Cardiac fibroblast (primary cell): Measurements from ENCODE around the gene ITSN1.
A peak's percentile ranks its signal among the peaks of the same experiment; 100 is the strongest.

Experiments used
- DNase-seq, 2 donors: peaks; one replicate each; pipeline versions ENCODE4 v3.0.0 to v3.0.0-alpha.2; 2010; ENCODE audit warnings: low read depth in 2 of 2
- H3K4me3 ChIP-seq, 2 donors: replicated peaks in 1 of 2; 1 replicate in 1 of 2; 2 replicates in 1 of 2; pipeline ENCODE4 v1.5.1; 2011; ENCODE audit warnings: low read depth in 2 of 2, low read length in 2 of 2, mild to moderate bottlenecking in 2 of 2, moderate library complexity in 1 of 2
- CTCF ChIP-seq: IDR thresholded peaks from one replicate; pipeline ENCODE4 v1.5.1; 2011; ENCODE audit warnings: low read depth, mild to moderate bottlenecking, low read length, inconsistent platforms

ITSN1 gene

DNA sequence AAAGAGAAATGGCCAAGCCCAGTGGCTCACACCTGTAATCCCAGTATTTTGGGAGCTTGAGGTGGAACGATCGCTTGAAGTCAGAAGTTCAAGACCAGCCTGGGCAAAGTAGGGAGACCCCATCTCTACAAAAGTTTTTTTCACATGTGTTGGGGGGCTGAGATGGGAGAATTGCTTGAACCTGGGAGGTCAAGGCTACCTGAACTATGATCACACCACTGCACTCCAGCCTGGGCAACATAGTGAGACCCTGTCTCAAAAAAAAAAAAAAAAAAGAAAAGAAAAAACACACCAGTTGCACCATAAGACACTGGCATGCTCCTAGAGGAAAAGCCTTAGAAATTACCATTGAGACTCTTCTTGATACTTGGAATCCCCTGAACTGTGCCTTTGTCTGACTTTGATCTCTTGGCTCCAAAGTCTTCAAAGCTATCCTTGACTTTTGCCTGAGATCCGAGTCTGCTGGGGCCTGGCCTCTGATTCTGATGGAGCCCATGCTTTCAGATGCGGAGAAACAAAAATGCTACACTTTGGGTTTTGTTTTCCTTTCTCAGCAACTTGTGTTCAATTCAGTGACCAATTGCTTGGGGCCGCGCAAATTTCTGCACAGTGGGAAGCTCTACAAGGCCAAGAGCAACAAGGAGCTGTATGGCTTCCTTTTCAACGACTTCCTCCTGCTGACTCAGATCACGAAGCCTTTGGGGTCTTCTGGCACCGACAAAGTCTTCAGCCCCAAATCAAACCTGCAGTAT is 239.6 kb downstream of the ITSN1 start:
- no peak for TF ChIP-seq CTCF
- no peak for DNase-seq
- H3K4me3 ChIP-seq, result no peak overlapping the region

DNA sequence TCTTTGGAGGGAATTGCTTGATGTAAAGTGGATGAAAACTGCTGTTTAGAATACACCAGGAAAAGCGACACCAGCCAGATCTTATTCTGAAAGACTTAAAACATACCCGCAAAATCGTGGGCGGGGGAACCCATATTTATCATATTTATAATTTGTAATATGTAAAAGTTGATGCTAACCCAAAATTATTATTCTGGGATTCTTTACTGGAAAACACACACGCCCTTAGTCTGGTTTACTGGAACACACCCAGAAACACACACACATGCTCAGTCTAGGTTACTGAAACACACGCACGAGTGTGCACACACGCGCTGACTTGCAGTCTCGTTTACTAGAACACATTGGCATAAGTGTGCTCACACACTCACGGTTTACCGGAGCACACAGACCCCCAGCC is 240.8 kb downstream of the ITSN1 start:
- H3K4me3 ChIP-seq, result no peak overlapping the region
- DNase-seq, result no peak
- no peak for TF ChIP-seq CTCF

DNA sequence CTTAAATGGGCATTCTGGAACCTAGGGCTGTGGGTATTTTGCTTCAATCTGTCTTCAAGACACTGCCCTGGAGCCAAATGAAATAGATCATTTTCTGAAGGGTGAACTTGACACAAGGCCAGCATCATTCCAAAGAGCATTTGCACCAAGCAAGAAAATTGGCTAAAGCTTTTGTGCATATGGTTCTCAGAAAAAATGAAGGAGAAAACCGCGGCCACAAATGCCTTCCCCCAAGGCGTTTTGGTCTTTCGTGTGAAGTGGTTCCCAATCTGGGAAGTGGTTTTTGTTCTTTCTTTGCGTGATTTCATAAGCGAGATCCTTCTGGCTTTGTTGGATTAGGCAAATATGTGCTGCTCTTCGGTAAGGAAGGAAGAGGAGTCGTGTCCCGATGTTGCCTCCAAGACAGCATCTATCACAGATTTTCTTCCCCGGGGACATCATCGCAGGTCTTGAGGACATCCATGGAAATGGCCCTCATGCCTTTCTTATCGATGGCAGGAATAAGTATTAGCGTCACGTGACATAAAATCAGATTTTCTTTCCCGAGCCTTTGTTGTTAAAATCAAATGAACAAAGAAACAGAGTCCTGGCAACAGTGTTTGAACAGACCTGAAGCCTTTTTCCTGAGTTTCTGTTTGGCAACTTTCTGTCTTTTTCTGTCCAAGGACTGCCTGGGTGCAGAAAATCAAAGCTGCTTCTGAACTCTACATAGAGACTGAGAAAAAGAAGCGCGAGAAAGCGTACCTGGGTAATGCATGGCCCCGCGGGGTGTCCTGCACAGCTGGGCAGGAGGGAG is 242.3 kb downstream of the ITSN1 start:
- no peak overlapping the region for H3K4me3 ChIP-seq
- peak; percentile 6 to 55 for DNase-seq
- no peak for TF ChIP-seq CTCF

DNA sequence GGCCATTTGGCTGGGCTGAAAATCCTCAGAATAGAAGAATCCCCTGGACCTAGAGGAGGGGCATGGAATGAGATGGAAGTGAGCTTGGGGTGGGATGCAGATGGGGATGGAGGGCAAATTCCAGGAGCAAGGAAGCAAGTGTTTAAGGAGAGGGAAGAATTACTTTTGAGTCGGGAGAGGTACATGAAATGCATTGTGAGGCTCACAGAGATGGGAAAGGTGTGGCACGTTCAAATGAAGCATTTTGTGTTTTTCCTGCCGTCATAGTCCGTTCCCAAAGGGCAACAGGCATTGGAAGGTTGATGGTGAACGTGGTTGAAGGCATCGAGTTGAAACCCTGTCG is 242.8 kb downstream of the ITSN1 start:
- H3K4me3 ChIP-seq, result no peak overlapping the region
- TF ChIP-seq CTCF, result no peak
- no peak for DNase-seq

DNA sequence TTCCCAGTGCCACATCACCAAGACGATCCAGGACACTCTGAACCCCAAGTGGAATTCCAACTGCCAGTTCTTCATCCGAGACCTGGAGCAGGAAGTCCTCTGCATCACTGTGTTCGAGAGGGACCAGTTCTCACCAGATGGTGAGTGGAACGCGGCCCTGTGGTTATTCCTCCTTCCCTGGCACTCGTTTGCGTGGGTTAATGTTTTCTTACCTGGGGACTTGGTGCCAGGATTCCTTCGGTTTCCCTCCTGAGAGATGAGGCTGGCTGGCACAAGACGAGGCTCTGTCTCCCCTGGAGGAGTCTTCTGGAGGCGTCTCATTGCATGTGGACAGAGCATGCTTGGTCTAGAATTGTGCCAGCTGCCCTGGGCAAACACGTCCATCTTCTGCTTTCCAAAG is 244.0 kb downstream of the ITSN1 start:
- H3K4me3 ChIP-seq, result no peak overlapping the region
- TF ChIP-seq CTCF, result no peak
- no peak for DNase-seq

GRCh38 chr21:33890187-33890586 is 247.9 kb downstream of the ITSN1 start:
- no peak for DNase-seq
- no peak for TF ChIP-seq CTCF
- H3K4me3 ChIP-seq, result no peak overlapping the region
